Neuronal stem cell (in vitro differentiated cells): ENCODE results near the gene FAM114A1.

ENCODE experiments used
- DNase-seq: peaks from one replicate; pipeline ENCODE4 v3.0.0-alpha.2; 2013; ENCODE audit warnings: low spot score
- H2AFZ ChIP-seq: one replicate; pipeline ENCODE4 v1.6.1; 2013; ENCODE audit warnings: mild to moderate bottlenecking, low read length, inconsistent platforms
- H2AK5ac ChIP-seq: 2 replicates; pipeline ENCODE4 v1.6.1; 2013; ENCODE audit warnings: low read depth, mild to moderate bottlenecking, inconsistent platforms, low read length, moderate library complexity, mixed read lengths
- H2BK120ac ChIP-seq: 2 replicates; pipeline ENCODE4 v1.6.1; 2013; ENCODE audit warnings: low read depth, mild to moderate bottlenecking, inconsistent platforms, low read length, moderate library complexity, mixed read lengths
- H2BK12ac ChIP-seq: one replicate; pipeline ENCODE4 v1.6.1; 2013; ENCODE audit warnings: low read length, inconsistent platforms
- H2BK15ac ChIP-seq: 2 replicates; pipeline ENCODE4 v1.6.1; 2013; ENCODE audit warnings: mild to moderate bottlenecking, low read length, inconsistent platforms, mixed read lengths
- H2BK5ac ChIP-seq: one replicate; pipeline ENCODE4 v1.6.1; 2013; ENCODE audit warnings: inconsistent platforms, mild to moderate bottlenecking, low read length, moderate library complexity
- H3K14ac ChIP-seq: one replicate; pipeline ENCODE4 v1.6.1; 2013; ENCODE audit warnings: low read length, inconsistent platforms
- H3K18ac ChIP-seq: 2 replicates; pipeline ENCODE4 v1.6.1; 2013; ENCODE audit warnings: low read length, inconsistent platforms
- H3K23ac ChIP-seq: 2 replicates; pipeline ENCODE4 v1.6.1; 2013; ENCODE audit warnings: low read depth, mild to moderate bottlenecking, mixed read lengths, low read length, inconsistent platforms; ENCODE audit not compliant: poor library complexity
- H3K27ac ChIP-seq: replicated peaks from 3 replicates; pipeline ENCODE4 v1.5.1; 2013; ENCODE audit warnings: low read length, inconsistent platforms
- H3K27me3 ChIP-seq, 3 experiments: 2 replicates each; pipeline ENCODE4 v1.6.1; 2013; ENCODE audit warnings: low read length in 3 of 3, mild to moderate bottlenecking in 2 of 3, inconsistent platforms in 1 of 3, low read depth in 1 of 3, mixed read lengths in 1 of 3, moderate library complexity in 1 of 3; ENCODE audit not compliant: control insufficient read depth in 3 of 3, insufficient read depth in 3 of 3
- H3K36me3 ChIP-seq, 2 donors: replicated peaks in 1 of 2; 2 replicates each; pipeline ENCODE4 v1.6.1; 2013; ENCODE audit warnings: low read length in 2 of 2; ENCODE audit not compliant: control insufficient read depth in 2 of 2, insufficient read depth in 2 of 2
- H3K4ac ChIP-seq: 2 replicates; pipeline ENCODE4 v1.6.1; 2013; ENCODE audit warnings: inconsistent platforms, mild to moderate bottlenecking, low read length, moderate library complexity
- H3K4me1 ChIP-seq, 2 donors: 1 replicate in 1 of 2; 2 replicates in 1 of 2; pipeline ENCODE4 v1.6.1; 2013; ENCODE audit warnings: low read length in 2 of 2, low read depth in 1 of 2; ENCODE audit not compliant: control insufficient read depth in 2 of 2, insufficient read depth in 1 of 2
- H3K4me2 ChIP-seq: one replicate; pipeline ENCODE4 v1.6.1; 2013; ENCODE audit warnings: mild to moderate bottlenecking, low read length, inconsistent platforms; ENCODE audit not compliant: insufficient read depth, poor library complexity, severe bottlenecking
- H3K4me3 ChIP-seq, 2 donors: 2 replicates each; pipeline ENCODE4 v1.5.1; 2013; ENCODE audit warnings: low read length in 2 of 2, mild to moderate bottlenecking in 2 of 2, inconsistent platforms in 1 of 2, moderate library complexity in 1 of 2
- H3K79me1 ChIP-seq: one replicate; pipeline ENCODE4 v1.6.1; 2013; ENCODE audit warnings: low read depth, mild to moderate bottlenecking, inconsistent platforms, low read length, moderate library complexity
- H3K9ac ChIP-seq: one replicate; pipeline ENCODE4 v1.6.1; 2013; ENCODE audit warnings: mild to moderate bottlenecking, low read depth, low read length, inconsistent platforms; ENCODE audit not compliant: poor library complexity
- H3K9me3 ChIP-seq, 2 donors: replicated peaks in 1 of 2; 2 replicates each; pipeline versions ENCODE3 to v1.6.1; 2013; ENCODE audit warnings: low read length in 2 of 2, mild to moderate bottlenecking in 2 of 2, inconsistent platforms in 1 of 2, low read depth in 1 of 2, mixed read lengths in 1 of 2, moderate library complexity in 1 of 2; ENCODE audit not compliant: control insufficient read depth in 2 of 2, insufficient read depth in 1 of 2
- H4K8ac ChIP-seq: one replicate; pipeline ENCODE4 v1.6.1; 2013; ENCODE audit warnings: low read depth, mild to moderate bottlenecking, inconsistent platforms, low read length, moderate library complexity
- H4K91ac ChIP-seq: one replicate; pipeline ENCODE4 v1.6.1; 2013; ENCODE audit warnings: low read length, low read depth, mild to moderate bottlenecking, inconsistent platforms; ENCODE audit not compliant: poor library complexity
- WGBS, 2 donors: extraction: QIAGEN DNeasy Blood & Tissue Kit; methylation state at CpG; one replicate each; pipeline ENCODE4 v1.1.7; 2013; ENCODE audit warnings: missing lambda C conversion rate in 2 of 2, mixed read lengths in 1 of 2; ENCODE audit not compliant: insufficient read length in 2 of 2, insufficient replicate concordance in 1 of 2; ENCODE audit errors: extremely low coverage in 2 of 2; 5-methylcytosine and 5-hydroxymethylcytosine counted together

The FAM114A1 gene

DNA sequence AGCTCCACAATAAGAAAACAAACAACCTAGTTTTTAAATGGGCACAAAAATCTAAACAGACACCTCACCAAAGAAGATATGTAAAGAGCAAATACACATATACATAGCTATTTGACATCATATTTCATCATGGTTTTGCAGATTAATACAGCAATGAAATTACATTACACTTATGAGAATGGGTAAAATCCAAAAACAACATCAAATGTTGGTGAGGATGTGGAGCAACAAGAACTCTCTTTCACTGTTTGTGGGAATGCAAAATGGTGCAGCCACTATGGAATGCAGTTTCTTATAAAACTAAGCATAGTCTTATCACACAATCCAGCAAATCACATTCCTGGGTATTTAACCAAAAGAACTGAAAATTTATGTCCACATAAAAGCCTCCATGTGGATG, 36.0 kb upstream of the FAM114A1 start:
- no peaks in the 10 kb centered on the region for H3K4me1 ChIP-seq
- DNase-seq: no peak

DNA sequence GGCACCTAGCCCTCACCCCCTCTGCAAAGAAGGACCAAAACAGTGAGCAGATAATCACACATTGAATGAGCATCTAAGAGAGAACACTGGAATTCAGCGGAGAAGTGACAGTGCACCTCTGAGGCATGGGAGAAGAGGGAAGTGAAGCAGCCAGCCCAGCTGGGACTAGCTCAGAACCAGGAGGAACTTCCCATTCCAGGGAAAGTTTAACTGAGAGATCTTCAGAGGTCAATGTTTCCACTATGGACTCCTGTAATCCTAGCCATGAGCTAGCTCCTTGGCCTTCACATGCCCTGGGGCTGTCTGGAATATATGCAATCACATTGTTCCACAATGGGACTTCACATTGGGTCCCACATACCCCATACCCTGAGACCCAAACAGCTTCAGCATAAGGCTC, 35.4 kb upstream of the FAM114A1 start:
- H3K9me3 ChIP-seq: no peaks in the 10 kb centered on the region
- H3K14ac ChIP-seq: no peak overlapping the region
- H2BK12ac ChIP-seq: no peak overlapping the region
- no peak overlapping the region for H3K23ac ChIP-seq
- no peaks in the 10 kb centered on the region for H3K4me1 ChIP-seq
- H2AFZ ChIP-seq: no peak overlapping the region
- no peaks in the 10 kb centered on the region for H3K27me3 ChIP-seq
- no peak overlapping the region for H3K4me3 ChIP-seq
- H3K4ac ChIP-seq: no peak overlapping the region
- no peak overlapping the region for H3K9ac ChIP-seq
- no CpG with 5 or more reads among the region's 1 CpG for WGBS, 2 donors
- H4K8ac ChIP-seq: no peak overlapping the region
- H3K18ac ChIP-seq: no peak overlapping the region
- no peak overlapping the region for H2BK120ac ChIP-seq
- H4K91ac ChIP-seq: no peak overlapping the region
- no peak for DNase-seq
- no peak overlapping the region for H2AK5ac ChIP-seq
- H3K79me1 ChIP-seq: no peaks in the 10 kb centered on the region
- no peak overlapping the region for H3K27ac ChIP-seq
- H2BK15ac ChIP-seq: no peak overlapping the region
- no peaks in the 10 kb centered on the region for H3K36me3 ChIP-seq
- no peak overlapping the region for H2BK5ac ChIP-seq
- no peak overlapping the region for H3K4me2 ChIP-seq

More for the DNA sequence above, 36.0 kb upstream of the FAM114A1 start:
- Histone ChIP-seq H2AFZ (no peak overlapping the region), H3K4me2 (no peak overlapping the region), H3K23ac (no peak overlapping the region), H3K27ac (no peak overlapping the region), H4K91ac (no peak overlapping the region), H3K27me3 (no peaks in the 10 kb centered on the region), H3K9me3 (no peaks in the 10 kb centered on the region), H3K4me3 (no peak overlapping the region), H2BK15ac (no peak overlapping the region), H3K14ac (no peak overlapping the region), H3K4ac (no peak overlapping the region), H3K36me3 (no peaks in the 10 kb centered on the region), H2BK120ac (no peak overlapping the region), H3K79me1 (no peaks in the 10 kb centered on the region), H3K18ac (no peak overlapping the region), H2BK5ac (no peak overlapping the region), H2AK5ac (no peak overlapping the region), H4K8ac (no peak overlapping the region), H2BK12ac (no peak overlapping the region), H3K9ac (no peak overlapping the region)

DNA sequence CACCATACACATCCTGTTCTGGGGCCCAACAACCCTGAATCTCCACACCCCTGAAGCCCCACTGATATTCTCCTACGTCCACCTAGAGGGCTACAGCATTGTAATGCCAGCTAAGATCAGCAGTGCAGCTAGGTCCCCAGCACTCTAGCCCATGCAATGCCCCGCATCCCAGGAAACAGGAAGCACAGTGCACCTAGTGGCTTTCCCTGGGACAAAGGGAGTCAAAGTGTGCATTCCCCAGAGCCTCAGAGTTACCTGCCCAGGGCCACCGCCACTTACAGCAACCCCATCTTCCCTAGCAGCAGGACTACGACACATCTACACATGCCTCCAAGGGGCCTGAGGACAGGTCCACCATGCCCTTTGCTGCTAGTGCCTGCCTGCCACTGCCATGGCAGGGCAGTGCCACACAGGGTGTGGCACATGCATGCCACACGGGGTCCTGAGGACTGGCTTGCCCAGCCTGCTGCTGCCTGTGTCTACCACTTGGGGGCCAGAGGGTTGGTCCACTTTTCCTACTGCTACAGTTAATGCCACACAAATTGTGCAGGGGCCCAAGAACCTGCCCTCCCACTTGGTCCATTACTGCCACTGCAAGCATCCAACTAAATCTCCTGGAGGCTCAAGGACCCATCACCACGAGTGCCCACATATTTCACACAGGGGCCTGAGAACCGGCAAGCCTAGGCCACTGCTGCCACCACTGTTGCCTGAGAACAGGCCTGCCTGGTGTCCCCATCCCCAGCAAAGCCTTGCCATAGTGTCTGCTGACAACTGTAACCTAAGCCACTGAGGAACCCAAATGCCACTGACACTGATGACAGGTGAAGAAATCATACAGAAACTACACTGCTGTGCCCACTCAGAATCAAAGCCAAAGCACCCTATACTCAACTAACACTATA, 34.7 kb upstream of the FAM114A1 start:
- H3K79me1 ChIP-seq: no peaks in the 10 kb centered on the region
- H3K4me2 ChIP-seq: no peak overlapping the region
- no peak overlapping the region for H2AK5ac ChIP-seq
- H2BK15ac ChIP-seq: no peak overlapping the region
- no peak overlapping the region for H2AFZ ChIP-seq
- no peak overlapping the region for H2BK120ac ChIP-seq
- no peak overlapping the region for H2BK5ac ChIP-seq
- no peak overlapping the region for H3K27ac ChIP-seq
- peak overlapping the region; percentile 32 for H3K18ac ChIP-seq
- no peak overlapping the region for H3K14ac ChIP-seq
- no peak overlapping the region for H2BK12ac ChIP-seq
- no peaks in the 10 kb centered on the region for H3K4me1 ChIP-seq
- H3K27me3 ChIP-seq: no peaks in the 10 kb centered on the region
- no peaks in the 10 kb centered on the region for H3K9me3 ChIP-seq
- no peak overlapping the region for H3K9ac ChIP-seq
- H3K36me3 ChIP-seq: no peaks in the 10 kb centered on the region
- WGBS, 2 donors: no CpG with 5 or more reads among the region's 7 CpGs
- H4K91ac ChIP-seq: no peak overlapping the region
- H3K23ac ChIP-seq: no peak overlapping the region
- DNase-seq: no peak
- no peak overlapping the region for H3K4ac ChIP-seq
- no peak overlapping the region for H3K4me3 ChIP-seq
- H4K8ac ChIP-seq: no peak overlapping the region

DNA sequence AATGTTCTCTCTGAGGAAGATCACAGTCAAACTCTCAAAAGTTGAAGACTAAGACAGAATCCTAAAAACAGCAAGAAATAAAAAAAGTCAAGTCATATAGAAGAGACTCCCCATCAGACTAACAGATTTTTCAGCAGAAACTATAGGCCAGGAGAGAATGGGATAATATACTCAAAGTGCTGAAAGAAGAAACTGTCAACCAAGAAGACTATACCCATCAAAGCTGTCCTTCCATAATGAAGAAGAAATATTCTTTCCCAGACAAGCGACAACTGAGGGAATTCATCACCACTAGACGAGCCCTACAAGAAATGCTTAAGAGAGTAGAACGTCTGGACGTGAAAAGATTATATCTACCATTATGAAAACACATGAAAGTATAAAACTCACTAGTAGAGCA, 33.0 kb upstream of the FAM114A1 start:
- Histone ChIP-seq H3K9ac (no peak overlapping the region), H3K18ac (no peak overlapping the region), H2AK5ac (no peak overlapping the region), H3K4me1 (no peaks in the 10 kb centered on the region), H3K4ac (no peak overlapping the region), H3K79me1 (no peaks in the 10 kb centered on the region), H2BK15ac (no peak overlapping the region), H3K4me2 (no peak overlapping the region), H4K8ac (no peak overlapping the region), H3K27me3 (no peaks in the 10 kb centered on the region), H3K36me3 (no peaks in the 10 kb centered on the region), H3K4me3 (no peak overlapping the region), H4K91ac (no peak overlapping the region), H3K14ac (no peak overlapping the region), H2BK120ac (no peak overlapping the region), H2BK5ac (no peak overlapping the region), H3K9me3 (no peaks in the 10 kb centered on the region), H3K23ac (no peak overlapping the region), H2BK12ac (no peak overlapping the region), H3K27ac (no peak overlapping the region), H2AFZ (no peak overlapping the region)
- no CpG with 5 or more reads among the region's 4 CpGs for WGBS, 2 donors
- DNase-seq: no peak
